Heart right ventricle (tissue), 16 donors: ENCODE measurements around the gene CXCL6. TPM values are rescaled to one million over a fixed set of nuclear protein-coding genes. Genes with fewer than 3 reads are reported as not detected.

Experiments
- ATAC-seq, 8 donors: fragments of 200-7000 bp; cut with Tn5 transposase; one replicate each; pipeline ENCODE4 v1.9.1; 2020; ENCODE audit warnings: mild to moderate bottlenecking in 8 of 8, moderate library complexity in 8 of 8, moderate number of reproducible peaks in 1 of 8
- DNase-seq, 2 donors: peaks; one replicate each; pipeline ENCODE4 v3.0.0-alpha.2; 2020
- H3K27ac ChIP-seq, 10 donors: fragments of 200-600 bp; sonication (generic) in 2 of 10; one replicate each; pipeline versions ENCODE4 v1.5.0 to v1.8.0; 2020 to 2022; ENCODE audit warnings: mild to moderate bottlenecking in 3 of 10
- H3K27me3 ChIP-seq, 7 donors: fragments of 200-600 bp; one replicate each; pipeline ENCODE4 v1.8.0; 2021 to 2022; ENCODE audit warnings: mild to moderate bottlenecking in 2 of 7
- H3K36me3 ChIP-seq, 9 donors: fragments of 200-600 bp; sonication (generic) in 1 of 9; one replicate each; pipeline versions ENCODE4 v1.5.0 to v1.8.0; 2020 to 2022; ENCODE audit warnings: mild to moderate bottlenecking in 2 of 9
- H3K4me1 ChIP-seq, 9 donors: fragments of 200-600 bp; sonication (generic) in 1 of 9; one replicate each; pipeline versions ENCODE4 v1.5.0 to v1.8.0; 2020 to 2022; ENCODE audit warnings: mild to moderate bottlenecking in 4 of 9
- H3K4me3 ChIP-seq, 10 donors: fragments of 200-600 bp; sonication (generic) in 2 of 10; one replicate each; pipeline versions ENCODE4 v1.5.0 to v1.8.0; 2020 to 2022; ENCODE audit warnings: mild to moderate bottlenecking in 7 of 10, moderate library complexity in 2 of 10
- H3K9me3 ChIP-seq, 11 donors: fragments of 200-600 bp in 10 of 11; sonication (generic) in 2 of 11; one replicate each; pipeline versions ENCODE4 v1.5.0 to v1.8.0; 2013 to 2022; ENCODE audit warnings: mild to moderate bottlenecking in 2 of 11, control low read depth in 1 of 11, moderate library complexity in 1 of 11
- CTCF ChIP-seq, 9 donors: fragments of 200-600 bp; sonication (generic) in 2 of 9; IDR thresholded peaks; one replicate each; pipeline versions ENCODE4 v1.5.0 to v1.8.0; 2021 to 2022; ENCODE audit warnings: antibody characterized with exemption in 9 of 9, mild to moderate bottlenecking in 5 of 9, moderate library complexity in 1 of 9
- WGBS, 2 donors: extraction: QIAGEN DNeasy Blood & Tissue Kit; methylation state at CpG; one replicate each; pipeline ENCODE4 v1.1.7; 2013; ENCODE audit warnings: inconsistent platforms in 1 of 2; 5-methylcytosine and 5-hydroxymethylcytosine counted together
- intact Hi-C, 10 donors: fragments of 100-400 bp; cut with DNase I; formaldehyde crosslinking; loops; one replicate each; pipeline versions ENCODE4 v1.11.1 to v1.14.2; 2022
- polyA plus RNA-seq, 2 donors: library from polyadenylated mRNA; stranded (reverse); fragments of 200-250 nt; gene quantifications; one replicate each; pipeline ENCODE4 v1.2.3, GENCODE V29; 2013
- total RNA-seq, 10 donors: library from RNA; stranded (reverse); fragmentation: NEBNext Ultra II Directional in 3 of 10; extraction: Animal tissue kit (Norgen Biotek cat#: 25700) in 3 of 10; gene quantifications; one replicate each; pipeline versions ENCODE4 v1.2.1 to v1.2.4, GENCODE V29; 2021 to 2023
- donor health status: Arrhythmogenic right ventricular cardiomyopathy.
- donor health status: ischemic (EF 13 %, LVEDD 7.1; RV severe dilation, severe dysfunction).
- donor health status: healthy with polysubstance abuse.
- donor health status: DM: no; HTN: yes; CAD: no.
- donor health status: DM: no; HTN: no; CAD: no.
- donor health status: ischemic (EF 25% LVEDD 6.9; RV normal size, moderate dysfunction).
- donor health status: ischemic (EF 25% LVEDD 5.7; RV mildly dilated, moderate dysfunction).
- donor health status: healthy.
- donor health status: DM: yes; HTN: yes; CAD: no.
- donor health status: Ischemic cardiomyopathy.
- donor health status: ischemic (EF 35%, LVEDD 5.7; RV mildly dilated, moderate dysfunction).
- donor health status: nonischemic (EF 11% LVEDD 7.7; RV severe dilation, severe dysfunction).
- donor health status: DM: yes; HTN: yes; CAD: no.
- donor health status: PGD.
- donor health status: ischemic (EF 29% LVEDD 5.4; RV normal size, mild dysfunction).
- donor health status: nonischemic (EF 23%, LVEDD 6.1; RV moderate dilation, normal function).

The CXCL6 gene
- total and polyA plus RNA-seq, 12 donors = 0.16 to 3.7 (median 0.28) TPM; not detected in 9

DNA sequence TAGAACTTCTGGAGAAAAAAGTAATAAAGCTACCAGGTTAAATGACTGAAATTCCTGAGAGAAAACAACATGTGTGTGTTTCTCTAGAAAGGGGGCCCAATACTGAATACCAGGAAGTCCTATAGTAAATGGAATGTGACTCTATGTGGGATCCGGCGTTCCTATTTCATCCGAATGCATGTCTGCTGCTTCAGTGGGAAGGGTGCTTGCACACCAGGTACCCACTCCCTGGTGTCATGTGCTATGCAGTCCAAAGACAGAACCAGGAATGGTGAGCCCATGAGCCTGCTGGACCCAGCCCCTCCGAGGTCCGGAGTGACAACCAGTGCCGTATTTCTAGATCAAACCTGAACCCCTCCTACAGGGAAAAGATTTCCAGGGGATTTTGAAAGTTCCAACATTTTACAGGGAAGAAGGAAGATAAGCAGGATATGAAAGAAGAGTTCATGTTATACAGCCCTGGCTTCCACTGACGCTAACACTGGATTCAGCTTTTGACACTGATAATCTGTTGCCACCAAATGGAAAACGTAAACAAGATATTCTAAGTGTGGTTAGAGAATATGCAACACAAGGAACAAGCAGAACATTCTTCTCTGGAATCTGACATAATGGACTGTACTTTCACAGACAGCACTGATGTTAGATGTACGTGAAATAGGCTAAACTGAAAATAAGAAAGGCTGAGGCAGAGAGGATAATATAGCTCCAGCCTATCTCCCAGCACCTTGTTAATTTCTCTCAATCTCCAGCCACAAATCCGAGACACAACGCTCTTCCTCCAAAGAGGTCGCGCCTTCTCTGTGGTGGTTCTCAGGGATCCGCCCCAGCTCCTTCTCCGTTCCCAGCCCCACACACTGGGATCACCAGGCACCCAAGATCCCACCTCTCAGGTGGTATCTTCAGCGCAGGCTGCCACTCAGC, 32.0 kb downstream of the CXCL6 start:
- intact Hi-C loops = loop anchor here in 4 of 10 donors (10.0 kb wide), 2 partner anchors 104 to 134 kb away; no protein-coding TSS in a partner anchor
- Histone ChIP-seq H3K4me1 (peaks cover 0 to 24% (median 12%) of the 10 kb centered on the region in 9 donors), H3K27me3 (peaks cover 0 to 19% (median 5%) of the 10 kb centered on the region in 7 donors), H3K36me3 (no peaks in the 10 kb centered on the region), H3K4me3 (peak overlapping the region; percentile 36 to 75 (median 62)), H3K9me3 (no peaks in the 10 kb centered on the region), H3K27ac (peak overlapping the region in 8 of 10 donors; percentile 28 to 91 (median 64))
- WGBS, 2 donors = 25 to 30% methylated on average over 16 of the region's 16 CpGs
- no peak for TF ChIP-seq CTCF (IDR thresholded peaks at IDR 0.05)
- DNase-seq = no peak
- ATAC-seq = peak in 6 of 8 donors; percentile 16 to 58 (median 50)

- Histone ChIP-seq H3K4me3 (peak within 1 kb of the TSS; percentile 36 to 75 (median 62)), H3K9me3 (no peaks in the 10 kb centered on the region), H3K36me3 (no peaks in the 10 kb centered on the region), H3K27me3 (peaks cover 0 to 19% (median 5%) of the 10 kb centered on the region in 7 donors), H3K4me1 (peaks cover 0 to 31% (median 12%) of the 10 kb centered on the region in 9 donors), H3K27ac (peak within 1 kb of the TSS in 8 of 10 donors; percentile 28 to 91 (median 64))
- peak; percentile 62 to 83 (median 73) for ATAC-seq
- WGBS, 2 donors = 6 to 7% methylated on average over 52 to 61 of the region's 61 CpGs
- intact Hi-C loops = loop anchor here in 5 of 10 donors (5.0 to 10.0 kb wide), 3 partner anchors 105 to 168 kb away; partner anchors contain the start of gene CXCL3 (in 1 of the 5)
- no peak for TF ChIP-seq CTCF (IDR thresholded peaks at IDR 0.05)
- DNase-seq = peak; percentile 16 to 56
Measured at GRCh38 chr4:73869130-73870055, 32.9 kb downstream of the CXCL6 start, which contains the start of gene CXCL1. TSS of gene CXCL1 (plus strand) at chr4:73869393. CDS start at chr4:73869471, 78 bp downstream.

GRCh38 chr4:73870260-73870659, 33.8 kb downstream of the CXCL6 start:
- 81 to 82% methylated on average over 3 of the region's 3 CpGs for WGBS, 2 donors

More at GRCh38 chr4:73870260-73870659, 33.8 kb downstream of the CXCL6 start:
- no peak for DNase-seq
- Histone ChIP-seq H3K9me3 (no peaks in the 10 kb centered on the region), H3K4me1 (peaks cover 0 to 33% (median 12%) of the 10 kb centered on the region in 9 donors), H3K36me3 (no peaks in the 10 kb centered on the region), H3K27ac (peak overlapping the region in 3 of 10 donors; percentile 68 to 91 (median 84)), H3K27me3 (peaks cover 0 to 19% (median 5%) of the 10 kb centered on the region in 7 donors), H3K4me3 (peak overlapping the region in 6 of 10 donors; percentile 50 to 75 (median 65))
- peak in 2 of 8 donors; percentile 27 to 38 for ATAC-seq
- intact Hi-C loops = loop anchor here in 1 of 10 donors (5.0 kb wide), 1 partner anchor 167 kb away; the partner anchor contains the start of gene CXCL3
- TF ChIP-seq CTCF (IDR thresholded peaks at IDR 0.05) = no peak
